ENCODE measurements around the gene BSN.

- TF ChIP-seq CTCF (IDR thresholded peaks at IDR 0.05) (no peak), POLR2A (IDR thresholded peaks at IDR 0.05) (no peak)
Measured at GRCh38 chr3:49713336-49714105, 159.2 kb downstream of the BSN start.

Data from right lobe of liver (tissue), 4 donors.